ENCODE results near the gene PNLIPRP2.

Gene PNLIPRP2

GRCh38 chr10:116629340-116629739, 8.6 kb downstream of the PNLIPRP2 start:
- no peak overlapping the region for H3K27ac ChIP-seq
- H2AFZ ChIP-seq, result no peak overlapping the region

GRCh38 chr10:116630020-116630419, 9.3 kb downstream of the PNLIPRP2 start:
- TF ChIP-seq, protein P1, sequence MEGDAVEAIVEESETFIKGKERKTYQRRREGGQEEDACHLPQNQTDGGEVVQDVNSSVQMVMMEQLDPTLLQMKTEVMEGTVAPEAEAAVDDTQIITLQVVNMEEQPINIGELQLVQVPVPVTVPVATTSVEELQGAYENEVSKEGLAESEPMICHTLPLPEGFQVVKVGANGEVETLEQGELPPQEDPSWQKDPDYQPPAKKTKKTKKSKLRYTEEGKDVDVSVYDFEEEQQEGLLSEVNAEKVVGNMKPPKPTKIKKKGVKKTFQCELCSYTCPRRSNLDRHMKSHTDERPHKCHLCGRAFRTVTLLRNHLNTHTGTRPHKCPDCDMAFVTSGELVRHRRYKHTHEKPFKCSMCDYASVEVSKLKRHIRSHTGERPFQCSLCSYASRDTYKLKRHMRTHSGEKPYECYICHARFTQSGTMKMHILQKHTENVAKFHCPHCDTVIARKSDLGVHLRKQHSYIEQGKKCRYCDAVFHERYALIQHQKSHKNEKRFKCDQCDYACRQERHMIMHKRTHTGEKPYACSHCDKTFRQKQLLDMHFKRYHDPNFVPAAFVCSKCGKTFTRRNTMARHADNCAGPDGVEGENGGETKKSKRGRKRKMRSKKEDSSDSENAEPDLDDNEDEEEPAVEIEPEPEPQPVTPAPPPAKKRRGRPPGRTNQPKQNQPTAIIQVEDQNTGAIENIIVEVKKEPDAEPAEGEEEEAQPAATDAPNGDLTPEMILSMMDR (IDR thresholded peaks at IDR 0.05), result no peak
- Histone ChIP-seq H3K36me3 (ENCODE audit: control insufficient read depth, insufficient read depth, low read length) (no peaks in the 10 kb centered on the region), H3K9ac (no peak overlapping the region), H2AFZ (no peak overlapping the region), H3K27ac (no peak overlapping the region), H3K4me3 (ENCODE audit: low read depth, low read length) (no peak overlapping the region), H3K79me2 (no peaks in the 10 kb centered on the region), H3K9me3 (ENCODE audit: control insufficient read depth, low read length) (no peaks in the 10 kb centered on the region), H3K4me2 (ENCODE audit: low read length) (no peak overlapping the region), H3K4me1 (no peaks in the 10 kb centered on the region), H3K27me3 (ENCODE audit: control insufficient read depth, insufficient read depth, low read length) (no peaks in the 10 kb centered on the region)

More at GRCh38 chr10:116629340-116629739, 8.6 kb downstream of the PNLIPRP2 start:
- no peaks in the 10 kb centered on the region for H3K36me3 ChIP-seq (ENCODE audit: control insufficient read depth, insufficient read depth, low read length)
- H3K79me2 ChIP-seq, result no peaks in the 10 kb centered on the region
- H3K27me3 ChIP-seq (ENCODE audit: control insufficient read depth, insufficient read depth, low read length), result no peaks in the 10 kb centered on the region
- no peak overlapping the region for H3K4me2 ChIP-seq (ENCODE audit: low read length)
- no peak overlapping the region for H3K9ac ChIP-seq
- H3K4me3 ChIP-seq (ENCODE audit: low read depth, low read length), result no peak overlapping the region
- TF ChIP-seq, protein P1 (IDR thresholded peaks at IDR 0.05), result no peak
- no peaks in the 10 kb centered on the region for H3K4me1 ChIP-seq
- H3K9me3 ChIP-seq (ENCODE audit: control insufficient read depth, low read length), result no peaks in the 10 kb centered on the region

- Histone ChIP-seq H2AFZ (no peak overlapping the region), H3K4me1 (no peaks in the 10 kb centered on the region), H3K36me3 (ENCODE audit: control insufficient read depth, insufficient read depth, low read length) (no peaks in the 10 kb centered on the region), H3K4me2 (ENCODE audit: low read length) (no peak overlapping the region), H3K9me3 (ENCODE audit: control insufficient read depth, low read length) (no peaks in the 10 kb centered on the region), H3K9ac (no peak overlapping the region), H3K27ac (no peak overlapping the region), H3K4me3 (ENCODE audit: low read depth, low read length) (no peak overlapping the region), H3K27me3 (ENCODE audit: control insufficient read depth, insufficient read depth, low read length) (no peaks in the 10 kb centered on the region), H3K79me2 (no peaks in the 10 kb centered on the region)
- TF ChIP-seq, protein P1 (IDR thresholded peaks at IDR 0.05), result no peak
Measured at GRCh38 chr10:116631871-116632295, 11.1 kb downstream of the PNLIPRP2 start.

GRCh38 chr10:116632596-116633215, 12.0 kb downstream of the PNLIPRP2 start:
- no peak overlapping the region for H2AFZ ChIP-seq
- TF ChIP-seq, protein P1 (IDR thresholded peaks at IDR 0.05), result no peak
- no peak overlapping the region for H3K27ac ChIP-seq

GRCh38 chr10:116633216-116633600, 12.5 kb downstream of the PNLIPRP2 start:
- TF ChIP-seq, protein P1 (IDR thresholded peaks at IDR 0.05), result no peak
- no peaks in the 10 kb centered on the region for H3K27me3 ChIP-seq (ENCODE audit: control insufficient read depth, insufficient read depth, low read length)

More at GRCh38 chr10:116632596-116633215, 12.0 kb downstream of the PNLIPRP2 start:
- H3K9ac ChIP-seq, result no peak overlapping the region
- H3K9me3 ChIP-seq (ENCODE audit: control insufficient read depth, low read length), result no peaks in the 10 kb centered on the region
- H3K36me3 ChIP-seq (ENCODE audit: control insufficient read depth, insufficient read depth, low read length), result no peaks in the 10 kb centered on the region
- no peaks in the 10 kb centered on the region for H3K27me3 ChIP-seq (ENCODE audit: control insufficient read depth, insufficient read depth, low read length)
- no peak overlapping the region for H3K4me3 ChIP-seq (ENCODE audit: low read depth, low read length)
- no peak overlapping the region for H3K4me2 ChIP-seq (ENCODE audit: low read length)
- no peaks in the 10 kb centered on the region for H3K4me1 ChIP-seq
- H3K79me2 ChIP-seq, result no peaks in the 10 kb centered on the region

More at GRCh38 chr10:116633216-116633600, 12.5 kb downstream of the PNLIPRP2 start:
- Histone ChIP-seq H3K27ac (no peak overlapping the region), H3K9me3 (ENCODE audit: control insufficient read depth, low read length) (no peaks in the 10 kb centered on the region), H3K4me3 (ENCODE audit: low read depth, low read length) (no peak overlapping the region), H3K4me1 (no peaks in the 10 kb centered on the region), H3K79me2 (no peaks in the 10 kb centered on the region), H3K9ac (no peak overlapping the region), H2AFZ (no peak overlapping the region), H3K4me2 (ENCODE audit: low read length) (no peak overlapping the region), H3K36me3 (ENCODE audit: control insufficient read depth, insufficient read depth, low read length) (no peaks in the 10 kb centered on the region)

Measured in parathyroid adenoma (tissue), 2 donors.